TTC549 (cell line): ENCODE data around the gene SNX1.
"Not testable (repeated sequence)": the region's sequence is repeated elsewhere in the genome, so short reads cannot be mapped to it uniquely, and the experiment has no call there.

Experiments
- FAIRE-seq: peaks from 2 replicates; lab custom pipeline; 2012; peaks lifted over from hg19 to GRCh38; lab: Jason Lieb, UNC

SNX1 gene, protein sequence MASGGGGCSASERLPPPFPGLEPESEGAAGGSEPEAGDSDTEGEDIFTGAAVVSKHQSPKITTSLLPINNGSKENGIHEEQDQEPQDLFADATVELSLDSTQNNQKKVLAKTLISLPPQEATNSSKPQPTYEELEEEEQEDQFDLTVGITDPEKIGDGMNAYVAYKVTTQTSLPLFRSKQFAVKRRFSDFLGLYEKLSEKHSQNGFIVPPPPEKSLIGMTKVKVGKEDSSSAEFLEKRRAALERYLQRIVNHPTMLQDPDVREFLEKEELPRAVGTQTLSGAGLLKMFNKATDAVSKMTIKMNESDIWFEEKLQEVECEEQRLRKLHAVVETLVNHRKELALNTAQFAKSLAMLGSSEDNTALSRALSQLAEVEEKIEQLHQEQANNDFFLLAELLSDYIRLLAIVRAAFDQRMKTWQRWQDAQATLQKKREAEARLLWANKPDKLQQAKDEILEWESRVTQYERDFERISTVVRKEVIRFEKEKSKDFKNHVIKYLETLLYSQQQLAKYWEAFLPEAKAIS

GRCh38 chr15:64095795-64096667 is at the start of gene SNX1:
TSS of gene SNX1 (plus strand) at chr15:64095982. CDS start at chr15:64096014, 32 bp downstream.
- FAIRE-seq = no peak

- FAIRE-seq = no peak
Measured at GRCh38 chr15:64046421-64047153, 49.2 kb upstream of the SNX1 start, which contains the start of gene DAPK2. TSS of gene DAPK2 (minus strand) at chr15:64046485. CDS start at chr15:64040261, 6,224 bp downstream.

DNA sequence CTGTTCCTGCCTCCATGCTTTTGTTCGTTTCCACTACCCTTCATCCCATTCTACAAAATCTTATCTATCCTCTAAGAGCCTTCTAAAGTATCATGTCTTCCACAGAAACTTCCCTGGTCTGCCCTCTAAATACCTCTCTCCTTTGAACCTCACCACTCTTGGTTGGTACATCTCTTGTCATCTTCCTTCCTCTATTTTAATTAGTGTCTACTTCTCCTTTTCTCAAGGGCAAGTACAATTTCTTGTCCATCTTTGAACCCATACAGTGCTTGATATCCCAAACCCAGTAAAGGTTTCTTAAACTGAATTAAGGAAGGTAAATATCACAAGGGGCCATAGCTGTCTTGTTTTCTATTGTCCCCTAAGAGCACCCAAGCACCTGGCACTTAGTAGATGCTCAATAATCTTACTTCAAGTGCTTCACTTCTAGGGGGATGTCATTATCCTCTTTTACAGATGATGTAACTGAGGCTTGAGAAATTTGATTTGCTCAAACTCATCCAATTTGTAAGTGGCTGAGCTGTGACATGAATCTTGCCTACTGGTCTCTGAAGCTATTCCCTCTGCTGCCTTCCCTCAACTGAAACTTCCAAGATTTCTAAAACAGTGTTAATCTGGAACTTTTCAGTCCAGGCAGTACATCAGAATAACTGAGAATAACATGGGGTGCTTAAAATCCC is 46.9 kb upstream of the SNX1 start:
- FAIRE-seq = no peak

DNA sequence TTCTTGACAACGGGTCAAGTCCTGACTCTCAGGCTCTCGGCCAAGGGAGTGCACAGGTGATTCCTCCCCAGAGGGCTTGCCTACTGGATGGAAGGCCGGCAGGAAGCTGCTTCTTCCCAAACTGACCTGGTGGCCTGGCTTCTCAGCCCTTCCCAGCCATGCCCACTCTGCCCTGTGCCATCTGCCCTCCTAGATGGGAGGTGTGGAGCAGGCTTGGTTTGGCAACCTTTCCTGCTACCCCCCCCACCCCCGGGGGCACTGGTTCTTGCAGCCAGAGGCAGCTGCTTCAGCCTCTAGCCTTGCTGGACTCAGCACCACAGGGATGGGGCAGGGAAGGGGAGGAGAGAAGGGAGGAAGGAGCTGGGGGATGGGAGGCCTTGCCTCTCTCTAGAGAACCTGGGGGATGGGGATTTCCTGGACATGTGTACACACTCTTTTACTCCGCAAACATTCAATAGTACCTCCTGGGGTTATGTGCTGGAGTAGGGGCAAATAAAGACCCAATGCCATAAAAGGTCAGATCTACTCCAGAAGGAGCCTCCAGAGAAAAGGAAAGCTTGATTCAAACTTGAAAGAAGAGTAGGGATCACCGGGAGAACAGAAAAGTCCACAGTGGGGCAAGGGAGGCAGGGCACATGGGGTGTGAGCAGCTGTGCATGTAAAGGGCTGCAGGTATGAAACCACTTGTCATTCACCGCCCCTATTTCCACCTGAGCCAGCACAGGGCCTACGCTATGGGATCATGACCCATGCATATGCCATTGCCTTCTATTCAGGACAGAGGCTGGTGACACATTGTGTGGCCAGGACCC is 45.3 kb upstream of the SNX1 start:
- FAIRE-seq = no peak

DNA sequence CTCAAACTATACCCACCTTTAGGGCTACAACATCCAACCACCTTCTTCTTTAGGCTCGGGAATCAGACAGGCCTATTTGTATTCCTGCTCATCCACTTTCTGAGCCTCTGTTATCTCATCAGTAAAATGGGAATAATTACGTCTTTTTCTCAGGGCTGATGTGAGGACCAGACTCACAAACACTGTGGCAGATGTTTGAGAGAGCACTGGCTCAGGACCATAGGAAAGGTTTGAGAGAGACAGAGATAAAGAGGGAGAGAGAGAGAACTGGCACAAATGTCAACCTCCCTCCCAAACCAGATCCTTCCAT is 44.7 kb upstream of the SNX1 start:
- FAIRE-seq = no peak

DNA sequence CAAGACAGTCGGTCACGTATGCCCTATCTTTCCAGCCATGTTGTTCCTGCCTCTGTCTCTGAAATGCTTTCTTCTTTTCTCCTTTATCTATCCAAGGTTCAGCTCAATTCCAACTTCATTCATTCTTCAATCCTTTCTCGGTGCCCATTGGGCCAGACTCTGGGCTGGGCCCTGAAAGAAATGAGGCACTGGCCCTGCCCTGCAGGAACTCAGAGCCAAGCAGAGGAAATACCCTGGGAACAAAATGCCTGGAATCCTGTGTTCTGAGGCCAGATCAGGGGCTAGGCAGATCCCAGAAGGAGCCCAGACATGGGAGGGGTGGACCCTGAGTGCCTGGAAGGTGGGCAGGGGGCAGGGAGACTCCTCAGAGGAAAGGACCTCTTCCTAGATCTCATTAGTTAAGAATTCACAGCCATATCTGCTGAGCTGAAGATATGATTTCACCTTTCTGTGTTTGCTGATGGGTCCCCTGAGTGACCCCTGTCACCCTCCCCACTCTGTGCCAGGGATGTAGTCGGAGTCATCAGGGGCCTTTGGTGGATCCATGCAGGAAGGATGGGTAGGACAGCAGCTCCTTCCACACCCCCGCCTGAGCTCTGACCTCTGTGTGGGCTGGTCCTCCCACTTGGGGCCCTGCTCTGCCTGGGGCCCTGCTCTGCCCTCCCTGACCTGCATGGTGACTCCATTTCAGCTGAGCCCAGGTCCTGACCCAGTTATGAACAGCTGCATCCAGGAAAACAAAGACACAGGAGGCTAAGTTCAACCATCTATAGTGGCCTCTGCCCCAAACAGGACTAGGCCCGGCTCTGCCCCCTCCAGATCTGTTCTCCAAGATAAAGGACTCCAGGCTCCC is 44.1 kb upstream of the SNX1 start:
- no peak for FAIRE-seq

GRCh38 chr15:64052925-64053491 is 42.8 kb upstream of the SNX1 start:
- no peak for FAIRE-seq

GRCh38 chr15:64053674-64054073 is 42.1 kb upstream of the SNX1 start:
- not testable (repeated sequence) for FAIRE-seq

GRCh38 chr15:64058279-64058678 is 37.5 kb upstream of the SNX1 start:
- no peak for FAIRE-seq

DNA sequence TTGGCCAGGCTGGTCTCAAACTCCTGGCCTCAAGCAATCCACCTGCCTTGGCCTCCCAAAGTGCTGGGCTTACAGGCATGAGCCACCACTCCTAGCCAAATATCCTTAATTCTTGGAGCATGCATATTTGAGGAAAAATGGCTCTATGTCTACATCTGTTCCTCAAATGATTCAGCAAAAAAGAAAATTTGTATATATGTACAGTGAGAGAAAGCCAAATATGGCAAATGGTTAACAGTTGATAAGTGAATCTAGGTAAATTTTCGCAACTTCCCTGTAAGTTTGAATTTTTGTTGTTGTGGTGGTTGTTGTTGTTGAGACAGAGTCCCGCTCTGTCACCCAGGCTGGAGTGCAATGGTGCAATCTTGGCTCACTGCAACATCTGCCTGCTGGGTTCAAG is 36.7 kb upstream of the SNX1 start:
- not testable (repeated sequence) for FAIRE-seq

GRCh38 chr15:64060716-64061115 is 35.1 kb upstream of the SNX1 start:
- no peak for FAIRE-seq

GRCh38 chr15:64066451-64066850 is 29.3 kb upstream of the SNX1 start:
- no peak for FAIRE-seq

- FAIRE-seq = no peak
Measured at GRCh38 chr15:64067564-64068030, 28.2 kb upstream of the SNX1 start.

DNA sequence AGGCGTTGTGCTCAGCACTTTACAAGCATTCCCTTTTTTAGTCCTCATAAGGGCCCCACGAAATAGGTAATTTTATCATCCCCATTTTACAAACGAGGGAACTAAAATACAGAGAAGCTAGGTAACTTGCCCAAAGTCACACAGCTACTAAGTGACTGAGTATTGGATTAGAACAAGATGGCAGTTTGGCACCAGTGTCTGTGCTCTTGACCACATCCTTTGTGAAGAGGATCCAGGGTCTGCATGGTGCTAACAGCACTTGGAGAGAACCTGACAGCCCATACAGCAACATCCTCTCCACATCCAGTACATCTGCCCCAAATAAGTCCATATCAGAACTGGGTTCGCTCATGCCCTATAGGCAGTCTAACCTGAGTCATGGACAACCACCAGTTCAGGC is 27.6 kb upstream of the SNX1 start:
- FAIRE-seq = no peak

DNA sequence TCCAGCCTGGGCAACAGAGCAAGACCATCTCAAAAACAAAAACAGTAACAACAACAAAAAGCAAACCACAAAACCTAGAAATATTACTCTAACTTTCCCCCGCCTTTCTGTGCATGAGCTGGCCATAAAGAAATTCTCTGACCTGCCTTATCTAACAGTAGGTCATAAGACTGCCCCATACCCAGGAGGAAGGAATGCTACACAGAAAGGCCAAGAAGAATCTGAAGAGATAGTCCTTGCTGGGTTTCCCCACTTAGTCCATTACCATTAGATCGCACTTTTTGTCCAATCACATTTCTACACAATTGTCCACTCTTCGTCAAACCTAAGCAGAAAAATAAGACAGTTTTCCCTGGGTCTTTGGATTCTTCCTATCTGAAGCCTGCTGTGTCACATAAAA is 25.7 kb upstream of the SNX1 start:
- no peak for FAIRE-seq

GRCh38 chr15:64070965-64071851 is 24.6 kb upstream of the SNX1 start:
- no peak for FAIRE-seq

- no peak for FAIRE-seq
Measured at GRCh38 chr15:64071931-64072765, 23.6 kb upstream of the SNX1 start.

DNA sequence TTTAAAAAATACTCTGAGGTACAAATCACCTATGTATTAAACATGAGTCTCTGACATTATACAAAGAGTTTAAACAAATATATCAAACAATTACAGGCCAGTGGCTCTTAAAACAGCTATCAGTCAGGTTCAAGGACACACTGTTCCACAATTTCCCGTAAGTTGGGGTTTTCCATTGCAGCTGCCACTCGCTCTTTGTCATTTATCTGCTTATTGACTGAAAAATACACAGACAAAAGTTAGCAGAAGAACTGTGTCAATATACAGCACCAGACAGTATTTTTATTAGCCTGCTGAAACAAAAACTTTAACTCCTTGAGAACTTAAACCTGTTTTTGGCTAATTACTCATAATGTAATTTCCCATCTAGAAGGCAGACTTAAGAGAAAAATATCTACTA is 23.0 kb upstream of the SNX1 start:
- no peak for FAIRE-seq
